Chondrocyte (in vitro differentiated cells): ENCODE data around the gene SARM1. TPM values are rescaled to one million over a fixed set of nuclear protein-coding genes. Genes with fewer than 3 reads are reported as not detected.
A peak's percentile ranks its signal among the peaks of the same experiment; 100 is the strongest.

Source experiments
- DNase-seq: peaks from one replicate; pipeline ENCODE4 v3.0.0; 2021; ENCODE audit warnings: mixed read lengths, low spot score
- H3K27ac Mint-ChIP-seq: one replicate; pipeline ENCODE4 v1.8.0; 2021; ENCODE audit warnings: mild to moderate bottlenecking, moderate library complexity, mixed read lengths; ENCODE audit not compliant: unreplicated experiment
- H3K27me3 Mint-ChIP-seq: 2 replicates; pipeline ENCODE4 v1.8.0; 2021; ENCODE audit warnings: low read depth, mixed read lengths
- H3K36me3 Mint-ChIP-seq: 2 replicates; pipeline ENCODE4 v1.8.0; 2021; ENCODE audit warnings: low read depth, mixed read lengths
- H3K4me1 Mint-ChIP-seq: 2 replicates; pipeline ENCODE4 v1.8.0; 2021; ENCODE audit warnings: low read depth, mild to moderate bottlenecking, mixed read lengths
- H3K4me3 Mint-ChIP-seq: one replicate; pipeline ENCODE4 v1.8.0; 2021; ENCODE audit warnings: mild to moderate bottlenecking, moderate library complexity, mixed read lengths; ENCODE audit not compliant: unreplicated experiment
- H3K9me3 Mint-ChIP-seq: 2 replicates; pipeline ENCODE4 v1.8.0; 2021; ENCODE audit warnings: low read depth, mixed read lengths
- CTCF ChIP-seq: fragments of 200-600 bp; sonication (generic); IDR thresholded peaks from 2 replicates; pipeline ENCODE4 v1.5.0; 2021; ENCODE audit warnings: antibody characterized with exemption, mild to moderate bottlenecking, moderate library complexity
- total RNA-seq: library from RNA; stranded (reverse); gene quantifications from 3 replicates; pipeline ENCODE4 v1.2.1, GENCODE V29; 2021

SARM1 gene
- total RNA-seq, 1 donor from 2014 or later, result 24.1 TPM

GRCh38 chr17:28390984-28391383, 19.5 kb downstream of the SARM1 start:
- no peak for TF ChIP-seq CTCF
- Mint-ChIP-seq H3K4me1 (no peaks in the 10 kb centered on the region), H3K36me3 (peaks cover 32% of the 10 kb centered on the region)

GRCh38 chr17:28391401-28391800, 19.9 kb downstream of the SARM1 start:
- TF ChIP-seq CTCF, result no peak
- Mint-ChIP-seq H3K4me3 (no peak overlapping the region), H3K4me1 (no peaks in the 10 kb centered on the region), H3K27ac (no peak overlapping the region), H3K27me3 (no peaks in the 10 kb centered on the region), H3K36me3 (peaks cover 32% of the 10 kb centered on the region), H3K9me3 (no peaks in the 10 kb centered on the region)
- no peak for DNase-seq

More at GRCh38 chr17:28390984-28391383, 19.5 kb downstream of the SARM1 start:
- Mint-ChIP-seq H3K27ac (no peak overlapping the region), H3K4me3 (no peak overlapping the region), H3K9me3 (no peaks in the 10 kb centered on the region), H3K27me3 (no peaks in the 10 kb centered on the region)
- DNase-seq, result no peak

- no peak overlapping the region for H3K27ac Mint-ChIP-seq
- H3K4me3 Mint-ChIP-seq, result no peak overlapping the region
- TF ChIP-seq CTCF, result no peak
- no peaks in the 10 kb centered on the region for H3K9me3 Mint-ChIP-seq
- H3K27me3 Mint-ChIP-seq, result no peaks in the 10 kb centered on the region
- no peak for DNase-seq
- peaks cover 31% of the 10 kb centered on the region for H3K36me3 Mint-ChIP-seq
- H3K4me1 Mint-ChIP-seq, result no peaks in the 10 kb centered on the region
Observed at GRCh38 chr17:28392491-28392890, 21.0 kb downstream of the SARM1 start.

GRCh38 chr17:28394337-28395116, 23.0 kb downstream of the SARM1 start:
- Mint-ChIP-seq H3K4me3 (no peak overlapping the region), H3K36me3 (peaks cover 22% of the 10 kb centered on the region), H3K9me3 (no peaks in the 10 kb centered on the region), H3K4me1 (peaks cover 2% of the 10 kb centered on the region), H3K27me3 (no peaks in the 10 kb centered on the region), H3K27ac (peak overlapping the region; percentile 51)
- DNase-seq, result no peak
- no peak for TF ChIP-seq CTCF

- H3K36me3 Mint-ChIP-seq, result peaks cover 15% of the 10 kb centered on the region
- H3K4me1 Mint-ChIP-seq, result peaks cover 2% of the 10 kb centered on the region
- TF ChIP-seq CTCF, result no peak
- no peak for DNase-seq
- H3K9me3 Mint-ChIP-seq, result no peaks in the 10 kb centered on the region
- no peak overlapping the region for H3K27ac Mint-ChIP-seq
- no peaks in the 10 kb centered on the region for H3K27me3 Mint-ChIP-seq
- no peak overlapping the region for H3K4me3 Mint-ChIP-seq
Observed at GRCh38 chr17:28395426-28395825, 23.9 kb downstream of the SARM1 start.
